Measurements from ENCODE around the gene RGS10. TPM values are rescaled to one million over a fixed set of nuclear protein-coding genes. Genes with fewer than 3 reads are reported as not detected.

The RGS10 gene
- total and polyA plus RNA-seq, 10 of the 15 experiments (the other 5 are each of a cell fraction or from before 2014, with no cell fraction given) = 72.8 to 193 (median 127) TPM

DNA sequence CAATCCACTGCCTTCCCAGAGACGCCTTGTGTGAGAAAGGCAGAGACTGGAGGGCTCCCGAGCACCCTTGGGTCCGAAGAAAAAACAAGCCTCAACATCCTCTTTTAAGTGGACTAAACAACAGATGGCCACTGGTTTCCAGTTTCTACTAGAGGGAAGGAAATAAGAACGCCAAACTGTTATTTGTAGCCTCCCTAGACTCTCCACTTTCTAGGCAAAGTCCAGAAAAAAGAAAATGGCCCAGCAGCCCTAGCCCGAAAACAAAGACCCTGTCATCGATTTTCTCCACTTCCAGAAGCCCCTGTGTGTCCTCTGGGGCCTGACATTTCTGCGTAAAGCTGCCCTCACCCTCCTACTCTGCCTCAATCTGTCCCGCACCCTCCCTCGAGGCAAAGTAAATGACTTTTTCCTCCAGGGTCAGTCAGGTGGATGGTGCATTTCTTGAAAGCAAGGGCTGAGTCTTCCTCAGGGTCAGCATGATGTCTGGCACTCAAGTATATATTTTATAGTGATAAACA, 6.0 kb downstream of the RGS10 start:
- H3K27ac ChIP-seq (ENCODE audit: control insufficient read depth, insufficient read depth) = no peak overlapping the region
- TF ChIP-seq PML (IDR thresholded peaks at IDR 0.05; ENCODE audit: low read length) (no peak), NFIC (IDR thresholded peaks at IDR 0.05; ENCODE audit: low read depth, low read length) (no peak), STAT1 (conservative IDR thresholded peaks at IDR 0.05) (no peak), TCF12 (IDR thresholded peaks at IDR 0.05; ENCODE audit: low read depth, low read length) (no peak), MYB (IDR thresholded peaks at IDR 0.05; ENCODE audit: borderline replicate concordance, low read depth, low read length) (no peak), CHD2 (IDR thresholded peaks at IDR 0.05; ENCODE audit: borderline replicate concordance, low read depth, low read length) (no peak), CHD4 (IDR thresholded peaks at IDR 0.05) (no peak)
- DNase-seq (ENCODE audit: low read depth, low spot score) = no peak
- 90% methylated on average over 9 of the region's 9 CpGs for WGBS (ENCODE audit: insufficient coverage, insufficient replicate concordance, low lambda C conversion rate, missing lambda C conversion rate)
- ATAC-seq = no peak
- CTCF ChIA-PET = interaction anchor here (0.8 to 2.3 kb wide), 2 partner anchors 9 to 17 kb away, joined by 3 to 6 read pairs; no protein-coding TSS in a partner anchor
- POLR2A ChIA-PET = interaction anchor here (0.6 kb wide), 1 partner anchor 39 kb away, joined by 8 read pairs; no protein-coding TSS in a partner anchor
- peaks cover 71% of the 10 kb centered on the region for H3K79me2 ChIP-seq (ENCODE audit: control insufficient read depth, insufficient read depth, low read length)
- no TSS peak for BruUV-seq (replicated peaks)
- intact Hi-C loops (cut with micrococcal nuclease; ENCODE audit: unreplicated experiment) = no loop called here
- H3K9me3 ChIP-seq (replicated peaks; ENCODE audit: control insufficient read depth, insufficient read depth, low read length) = no peaks in the 10 kb centered on the region
- RAD21 ChIA-PET (ENCODE audit: unreplicated experiment) = interaction anchor here (1.2 kb wide), 1 partner anchor 18 kb away, joined by 3 read pairs; no protein-coding TSS in a partner anchor
- in situ Hi-C loops (cut with MboI) = no loop called here
- SMC1A ChIA-PET (ENCODE audit: uncharacterized antibody, unreplicated experiment) = interaction anchor here (2.2 to 6.4 kb wide), 2 partner anchors 11 to 20 kb away, joined by 12 to 62 read pairs; no protein-coding TSS in a partner anchor
- peaks cover 30% of the 10 kb centered on the region for H3K4me1 ChIP-seq (ENCODE audit: control insufficient read depth, insufficient read depth, low read length)
- H4K20me1 ChIP-seq (ENCODE audit: control insufficient read depth, insufficient read depth) = peaks cover 3% of the 10 kb centered on the region; the same call in 1 of the 2 replicates
- no peaks in the 10 kb centered on the region for H3K36me3 ChIP-seq (ENCODE audit: control insufficient read depth in 2 of 2, insufficient read depth in 2 of 2, low read length in 1 of 2)
- FAIRE-seq = no peak
- no peaks in the 10 kb centered on the region for H3K27me3 ChIP-seq (replicated peaks in 1 of 2; ENCODE audit: control insufficient read depth in 2 of 2, insufficient read depth in 2 of 2, low read length in 1 of 2)
- no peak overlapping the region for H3K9ac ChIP-seq (ENCODE audit: control insufficient read depth, insufficient read depth, low read length)
- no peak overlapping the region for H3K4me3 ChIP-seq
- H3K4me2 ChIP-seq (ENCODE audit: control insufficient read depth, insufficient read depth) = peak overlapping the region; percentile 1; the same call in 1 of the 2 replicates
- H2AFZ ChIP-seq (ENCODE audit: control insufficient read depth, low read depth, low read length) = no peak overlapping the region
